Spleen (tissue), 7 donors: Measurements from ENCODE around the gene CKM.

Experiments
- POLR2A ChIP-seq, 3 donors: fragments of 450-650 bp; IDR thresholded peaks; one replicate each; pipeline ENCODE4 v1.5.1; 2017; ENCODE audit warnings: antibody characterized with exemption in 3 of 3, mild to moderate bottlenecking in 1 of 3
- TF ChIP-seq, protein P1 (sequence below), 11 experiments: fragments of 200-600 bp in 7 of 11; fragments of 450-650 bp in 4 of 11; sonication (generic) in 4 of 11; IDR thresholded peaks in 8 of 11; conservative IDR thresholded peaks in 3 of 11; 1 replicate in 7 of 11; 2 replicates in 4 of 11; pipeline versions ENCODE4 v1.4.0 to v1.8.0; 2016 to 2021; ENCODE audit warnings: antibody characterized with exemption in 11 of 11, inconsistent platforms in 4 of 11, mild to moderate bottlenecking in 1 of 11
- donor health status: DM: no; HTN: no; CAD: no; lungs with moderate emphysema.
- donor health status: DM: no; HTN: no; CAD: no.
- donor health status: DM: no; HTN: no; CAD: no.

DNA sequence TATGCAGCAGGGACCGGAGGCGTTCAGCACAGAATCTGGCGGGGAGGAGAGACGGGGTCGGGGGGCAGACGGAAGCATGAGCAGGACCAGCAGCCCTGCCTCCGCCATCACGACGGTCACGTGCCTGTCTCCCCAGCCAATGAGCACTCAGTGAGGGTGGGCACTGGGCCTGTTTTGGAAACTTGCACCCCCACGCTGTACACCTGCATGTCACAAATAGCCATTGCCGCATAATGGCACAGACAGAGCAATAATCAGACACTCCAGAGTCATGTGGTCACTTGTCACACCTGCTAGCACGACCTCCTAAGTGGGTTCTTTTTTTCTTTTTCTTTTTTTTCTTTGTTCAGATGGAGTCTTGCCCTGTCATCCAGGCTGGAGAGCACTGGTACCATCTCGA is 38.9 kb upstream of the CKM start:
- TF ChIP-seq POLR2A (IDR thresholded peaks at IDR 0.05) = no peak
- TF ChIP-seq, protein P1, sequence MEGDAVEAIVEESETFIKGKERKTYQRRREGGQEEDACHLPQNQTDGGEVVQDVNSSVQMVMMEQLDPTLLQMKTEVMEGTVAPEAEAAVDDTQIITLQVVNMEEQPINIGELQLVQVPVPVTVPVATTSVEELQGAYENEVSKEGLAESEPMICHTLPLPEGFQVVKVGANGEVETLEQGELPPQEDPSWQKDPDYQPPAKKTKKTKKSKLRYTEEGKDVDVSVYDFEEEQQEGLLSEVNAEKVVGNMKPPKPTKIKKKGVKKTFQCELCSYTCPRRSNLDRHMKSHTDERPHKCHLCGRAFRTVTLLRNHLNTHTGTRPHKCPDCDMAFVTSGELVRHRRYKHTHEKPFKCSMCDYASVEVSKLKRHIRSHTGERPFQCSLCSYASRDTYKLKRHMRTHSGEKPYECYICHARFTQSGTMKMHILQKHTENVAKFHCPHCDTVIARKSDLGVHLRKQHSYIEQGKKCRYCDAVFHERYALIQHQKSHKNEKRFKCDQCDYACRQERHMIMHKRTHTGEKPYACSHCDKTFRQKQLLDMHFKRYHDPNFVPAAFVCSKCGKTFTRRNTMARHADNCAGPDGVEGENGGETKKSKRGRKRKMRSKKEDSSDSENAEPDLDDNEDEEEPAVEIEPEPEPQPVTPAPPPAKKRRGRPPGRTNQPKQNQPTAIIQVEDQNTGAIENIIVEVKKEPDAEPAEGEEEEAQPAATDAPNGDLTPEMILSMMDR (IDR thresholded peaks at IDR 0.05 in 8 of 11, conservative IDR thresholded peaks at IDR 0.05 in 3 of 11) = no peak
